Endothelial cell of umbilical vein (primary cell): ENCODE measurements around the gene PSORS1C1. TPM values are rescaled to one million over a fixed set of nuclear protein-coding genes. Genes with fewer than 3 reads are reported as not detected.
A peak's percentile ranks its signal among the peaks of the same experiment; 100 is the strongest.

Experiments
- Bru-seq: library from RNA; stranded (reverse); fragments of 400-500 nt; gene quantifications from one replicate; lab custom pipeline; 2021; lab: Mats Ljungman, UMichigan
- BruChase-seq, 2 experiments: library from RNA; stranded (reverse); fragments of 400-500 nt; gene quantifications; one replicate each; lab custom pipeline; 2021; lab: Mats Ljungman, UMichigan
- BruUV-seq: library from RNA; stranded (reverse); fragments of 400-500 nt; replicated peaks from 2 replicates; lab custom pipeline; 2021; lab: Mats Ljungman, UMichigan
- CTCF ChIA-PET: fragments of 300-600, 350-600 bp; sonication (Branson Sonifier 250); formaldehyde crosslinking; loops from one replicate; lab custom pipeline; 2021; ENCODE audit warnings: antibody characterized with exemption, inconsistent platforms; lab: Charles Lee
- POLR2A ChIA-PET: fragments of 300-600, 350-600 bp; sonication (Branson Sonifier 250); formaldehyde crosslinking; loops from one replicate; lab custom pipeline; 2021; ENCODE audit warnings: antibody characterized with exemption, inconsistent platforms; lab: Charles Lee
- DNase-seq: peaks from one replicate; pipeline ENCODE4 v3.0.0-alpha.2; 2011; ENCODE audit warnings: low read depth, low spot score
- FAIRE-seq: peaks from 2 replicates; lab custom pipeline; 2011; peaks lifted over from hg19 to GRCh38; lab: Jason Lieb, UNC
- H2AFZ ChIP-seq: 2 replicates; pipeline ENCODE4 v1.6.0; 2012; ENCODE audit warnings: low read depth, low read length, control low read depth, inconsistent platforms
- H3K27ac ChIP-seq: 2 replicates; pipeline ENCODE4 v1.5.1; 2011; ENCODE audit warnings: low read depth, mild to moderate bottlenecking, control low read depth, low read length, moderate library complexity; ENCODE audit not compliant: insufficient read depth
- H3K27me3 ChIP-seq, 2 experiments: 2 replicates each; pipeline versions ENCODE4 v1.6.0 to v1.6.1; 2011; ENCODE audit warnings: low read length in 2 of 2, mixed read lengths in 1 of 2; ENCODE audit not compliant: control insufficient read depth in 2 of 2, insufficient read depth in 2 of 2
- H3K36me3 ChIP-seq, 2 experiments: 2 replicates in 1 of 2; 3 replicates in 1 of 2; pipeline ENCODE4 v1.5.1; 2011; ENCODE audit warnings: low read length in 2 of 2, mild to moderate bottlenecking in 1 of 2, moderate library complexity in 1 of 2; ENCODE audit not compliant: control insufficient read depth in 2 of 2, insufficient read depth in 2 of 2; ENCODE audit errors: extremely low read depth in 1 of 2
- H3K4me1 ChIP-seq: 3 replicates; pipeline ENCODE4 v1.5.1; 2011; ENCODE audit warnings: mild to moderate bottlenecking, low read length; ENCODE audit not compliant: control insufficient read depth, insufficient read depth; ENCODE audit errors: extremely low read depth
- H3K4me2 ChIP-seq: 2 replicates; pipeline ENCODE4 v1.6.1; 2011; ENCODE audit warnings: low read length, control low read depth, mixed read lengths; ENCODE audit not compliant: insufficient read depth
- H3K4me3 ChIP-seq, 3 experiments: fragments of 200-600 bp in 1 of 3; sonication (generic), shearing (Covaris generic) in 1 of 3; replicated peaks in 1 of 3; 2 replicates each; pipeline ENCODE4 v1.5.1; 2011 to 2016; ENCODE audit warnings: control low read depth in 3 of 3, low read length in 3 of 3, mild to moderate bottlenecking in 2 of 3, inconsistent platforms in 1 of 3, low read depth in 1 of 3, moderate library complexity in 1 of 3; ENCODE audit not compliant: insufficient read depth in 1 of 3
- H3K79me2 ChIP-seq: 2 replicates; pipeline ENCODE4 v1.6.0; 2012; ENCODE audit warnings: low read length, inconsistent platforms; ENCODE audit not compliant: control insufficient read depth, insufficient read depth
- H3K9ac ChIP-seq: replicated peaks from 2 replicates; pipeline ENCODE3; 2011; ENCODE audit warnings: low read length, control low read depth; ENCODE audit not compliant: insufficient read depth; ENCODE audit errors: extremely low read depth
- H3K9me1 ChIP-seq: replicated peaks from 3 replicates; pipeline ENCODE4 v1.6.0; 2011; ENCODE audit warnings: mild to moderate bottlenecking, low read length; ENCODE audit not compliant: control insufficient read depth, insufficient read depth; ENCODE audit errors: extremely low read depth
- H3K9me3 ChIP-seq: replicated peaks from 2 replicates; pipeline ENCODE4 v1.5.1; 2012; ENCODE audit warnings: low read length, inconsistent platforms; ENCODE audit not compliant: control insufficient read depth, insufficient read depth
- H4K20me1 ChIP-seq: replicated peaks from 2 replicates; pipeline ENCODE3; 2011; ENCODE audit warnings: mild to moderate bottlenecking, low read length; ENCODE audit not compliant: control insufficient read depth, insufficient read depth; ENCODE audit errors: extremely low read depth
- CTCF ChIP-seq, 2 donors: IDR thresholded peaks; 1 replicate in 1 of 2; 2 replicates in 1 of 2; pipeline ENCODE4 v1.5.1; 2011; ENCODE audit warnings: low read length in 2 of 2, mild to moderate bottlenecking in 2 of 2, moderate library complexity in 2 of 2, control low read depth in 1 of 2, inconsistent platforms in 1 of 2, low read depth in 1 of 2; ENCODE audit not compliant: insufficient read depth in 1 of 2; ENCODE audit errors: extremely low read depth in 1 of 2
- EZH2 ChIP-seq: IDR thresholded peaks from 2 replicates; pipeline ENCODE4 v1.6.1; 2012; ENCODE audit warnings: borderline replicate concordance, low read depth, mild to moderate bottlenecking, moderate library complexity, low read length, inconsistent platforms; ENCODE audit not compliant: severe bottlenecking
- FOS ChIP-seq: IDR thresholded peaks from 2 replicates; pipeline ENCODE4 v1.6.1; 2011; ENCODE audit warnings: mild to moderate bottlenecking, low read length, moderate library complexity, borderline replicate concordance; ENCODE audit not compliant: insufficient read depth
- GATA2 ChIP-seq: IDR thresholded peaks from 2 replicates; pipeline ENCODE4 v1.7.0; 2011; ENCODE audit warnings: low read depth, mild to moderate bottlenecking, moderate library complexity, mixed read lengths, low read length; ENCODE audit not compliant: insufficient read length, insufficient read depth
- JUN ChIP-seq: IDR thresholded peaks from 2 replicates; pipeline ENCODE4 v1.6.1; 2011; ENCODE audit warnings: borderline replicate concordance, low read depth; ENCODE audit not compliant: insufficient read length, insufficient read depth
- MAX ChIP-seq: IDR thresholded peaks from 2 replicates; pipeline ENCODE4 v1.6.1; 2011; ENCODE audit not compliant: insufficient read depth, insufficient read length
- MYC ChIP-seq: IDR thresholded peaks from one replicate; pipeline ENCODE4 v1.6.1; 2011; ENCODE audit warnings: mild to moderate bottlenecking, low read depth, low read length
- POLR2A ChIP-seq: IDR thresholded peaks from 2 replicates; pipeline ENCODE4 v1.6.1; 2012; ENCODE audit warnings: low read depth, mild to moderate bottlenecking, control low read depth, low read length
- POLR2AphosphoS5 ChIP-seq: IDR thresholded peaks from 2 replicates; pipeline ENCODE4 v1.6.1; 2012; ENCODE audit warnings: low read depth, mild to moderate bottlenecking, control low read depth, low read length, moderate library complexity; ENCODE audit not compliant: insufficient read depth
- dilution Hi-C: fragments of 300-500 bp; cut with MboI; formaldehyde crosslinking; loops from one replicate; pipeline ENCODE4 v1.15.0; 2019; ENCODE audit warnings: low sequenced_read_pairs; ENCODE audit not compliant: extremely low pct_ligation_motif_present
- intact Hi-C: fragments of 100-400 bp; cut with micrococcal nuclease; formaldehyde crosslinking; loops from one replicate; pipeline ENCODE4 v1.10.0; 2022
- long read RNA-seq: library from polyadenylated mRNA; stranded (forward); transcript quantifications from one replicate; pipeline ENCODE4 v2.0.0, GENCODE V29; 2021
- polyA minus RNA-seq, 3 experiments: library from RNA; depleted of rRNA, polyadenylated mRNA; stranded (reverse); fragments of >200 nt; gene quantifications; 1 replicate in 1 of 3; 2 replicates in 2 of 3; pipeline ENCODE4 v1.2.3, GENCODE V29; 2011
- polyA plus RNA-seq, 4 experiments: library from polyadenylated mRNA; depleted of rRNA in 3 of 4; stranded (reverse) in 3 of 4; unstranded in 1 of 4; fragments of >200 nt; gene quantifications; 2 replicates each; pipeline versions ENCODE4 v1.2.1 to v1.2.3, GENCODE V29; 2011 to 2012; ENCODE audit warnings: missing spikeins in 1 of 4
- total RNA-seq: library from RNA; stranded (reverse); gene quantifications from 2 replicates; pipeline ENCODE4 v1.2.3, GENCODE V29; 2021

PSORS1C1 gene
- total RNA-seq (9.2 and 13.2 TPM in 2 replicates), polyA plus RNA-seq (1.1 TPM in 2 replicates), polyA minus RNA-seq (2.3 and 4.6 TPM in 2 replicates), Bru-seq, nascent RNA (percentile 59 among the genes with signal in this experiment), BruChase-seq, experiment 1, labeled RNA remaining after a 6-hour chase (percentile 58 among the genes with signal in this experiment), BruChase-seq, experiment 2, labeled RNA remaining after a 2-hour chase (percentile 51 among the genes with signal in this experiment)
- polyA plus RNA-seq (2011; cell fraction: cytosol; rRNA removed): 1.2 and 1.3 TPM in 2 replicates
- polyA plus RNA-seq (2011; cell fraction: nucleus; rRNA removed): 3.8 and 4.5 TPM in 2 replicates
- 2.0 and 2.1 TPM in 2 replicates for polyA plus RNA-seq (2012)
- 1.8 TPM for polyA minus RNA-seq (2011; cell fraction: cytosol; rRNA and poly(A)+ RNA removed)
- polyA minus RNA-seq (2011; cell fraction: nucleus; rRNA and poly(A)+ RNA removed): 2.5 and 3.4 TPM in 2 replicates
- long read RNA-seq, transcript PSORS1C1-202 (2 exons, 3,827 nt): major isoform, 5 of 16 reads
- long read RNA-seq, partial matches to known transcripts: 6 of 16 reads
- long read RNA-seq, other reads (novel, unspliced or antisense): 5 of 16 reads

- peak within 1 kb of the TSS in 1 of 3 experiments; percentile 3 for H3K4me3 ChIP-seq
- H3K9ac ChIP-seq: peak within 1 kb of the TSS; percentile 38
- DNase-seq: peak; percentile 86
- peak within 1 kb of the TSS; percentile 53 for H3K4me2 ChIP-seq
- H3K27ac ChIP-seq: peak within 1 kb of the TSS; percentile 51
- H3K36me3 ChIP-seq: no peaks in the 10 kb centered on the region
- BruUV-seq: no TSS peak
- FAIRE-seq: peak; percentile 98
- intact Hi-C loops (loop anchor here (1.0 kb wide), 2 partner anchors 20 to 27 kb away; no protein-coding TSS in a partner anchor), dilution Hi-C loops (no loop called here)
- POLR2A ChIA-PET: interaction anchor here (0.6 to 2.2 kb wide), 6 partner anchors 10 to 557 kb away, joined by 3 to 8 read pairs (median 4); partner anchors contain the start of gene PRR3
- CTCF ChIA-PET: interaction anchor here (0.6 to 8.2 kb wide), 22 partner anchors 12 to 1840 kb away, joined by 3 to 102 read pairs (median 4); partner anchors contain the start of genes GTF2H4, MUCL3 and VARS2
- H3K9me1 ChIP-seq: no peaks in the 10 kb centered on the region
- no peaks in the 10 kb centered on the region for H3K79me2 ChIP-seq
- H3K27me3 ChIP-seq: peaks cover 5 to 11% of the 10 kb centered on the region in 2 experiments
- H2AFZ ChIP-seq: peak within 1 kb of the TSS; percentile 93
- H3K9me3 ChIP-seq: no peaks in the 10 kb centered on the region
- TF ChIP-seq FOS: peak; percentile 89
- TF ChIP-seq GATA2: no peak
- no peak for TF ChIP-seq POLR2A
- no peak for TF ChIP-seq CTCF (IDR thresholded peaks at IDR 0.05; ENCODE audit: extremely low read depth in 1 of 2, insufficient read depth in 1 of 2, low read depth in 1 of 2, low read length in 2 of 2)
- TF ChIP-seq EZH2: no peak
- peak; percentile 56 for TF ChIP-seq POLR2AphosphoS5
- TF ChIP-seq MYC: no peak
- no peak for TF ChIP-seq MAX
- TF ChIP-seq JUN: peak; percentile 37
- H4K20me1 ChIP-seq: no peaks in the 10 kb centered on the region
- peaks cover 21% of the 10 kb centered on the region for H3K4me1 ChIP-seq
Measured at GRCh38 chr6:31114541-31114878, at the start of gene PSORS1C1. TSS of gene PSORS1C1 (plus strand) at chr6:31114800. CDS start at chr6:31129633, 14,833 bp downstream.
